Measurements from ENCODE around the gene MIPEP. TPM values are rescaled to one million over a fixed set of nuclear protein-coding genes. Genes with fewer than 3 reads are reported as not detected.

The MIPEP gene
- total RNA-seq, 2 donors from 2014 or later, result 7.8 to 14.8 TPM

DNA sequence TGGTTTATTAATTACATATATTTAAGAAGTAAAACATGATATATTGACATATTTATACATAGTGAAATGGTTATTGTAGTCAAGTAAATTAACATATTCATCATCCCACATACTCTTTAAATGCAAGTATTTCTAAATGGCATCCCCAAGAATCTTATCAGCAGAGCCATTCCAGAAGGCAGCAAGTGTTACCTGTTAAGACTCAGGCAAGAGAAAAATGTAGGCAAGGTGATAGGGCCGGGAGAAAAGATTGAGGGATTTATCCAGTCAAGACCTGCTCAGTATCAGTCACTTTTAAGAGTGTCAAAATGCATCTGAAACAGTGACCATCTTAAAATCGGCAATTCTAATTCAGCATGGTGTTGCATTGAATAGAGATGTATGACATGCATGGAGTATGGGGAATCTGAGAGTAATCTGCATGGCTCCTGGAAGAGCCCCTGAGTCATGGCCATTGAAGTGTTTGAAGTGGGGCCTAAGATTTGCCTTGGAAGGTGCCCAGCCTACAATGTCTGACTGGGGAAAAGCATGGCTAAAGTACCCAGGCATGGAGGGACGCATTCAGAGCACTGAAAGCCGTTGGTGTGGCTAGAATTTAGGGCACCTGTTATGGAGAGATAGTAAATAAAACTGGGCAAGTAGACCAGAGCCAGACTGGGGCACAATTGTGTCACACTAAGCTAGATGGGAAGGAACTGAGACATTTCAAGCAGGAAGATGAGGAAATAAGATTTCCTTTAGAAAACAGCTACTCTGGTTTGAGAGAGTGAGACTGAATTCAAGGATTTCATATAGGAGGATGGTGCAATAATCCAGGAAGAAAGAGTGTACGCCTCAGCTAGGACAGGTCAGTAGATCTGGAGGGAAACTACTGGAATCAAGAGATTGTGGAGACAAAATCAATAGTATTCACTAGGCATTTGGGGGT lies 33.1 kb upstream of the MIPEP start:
- H3K4me3 ChIP-seq, result no peak overlapping the region
- H3K27ac ChIP-seq, result no peak overlapping the region
- no peaks in the 10 kb centered on the region for H3K36me3 ChIP-seq (replicated peaks in 1 of 2; ENCODE audit: insufficient read depth in 1 of 2, low read depth in 2 of 2)
- no peaks in the 10 kb centered on the region for H3K4me1 ChIP-seq
- DNase-seq, result no peak
- no peak for TF ChIP-seq POLR2A (IDR thresholded peaks at IDR 0.05)
- TF ChIP-seq, protein P1, sequence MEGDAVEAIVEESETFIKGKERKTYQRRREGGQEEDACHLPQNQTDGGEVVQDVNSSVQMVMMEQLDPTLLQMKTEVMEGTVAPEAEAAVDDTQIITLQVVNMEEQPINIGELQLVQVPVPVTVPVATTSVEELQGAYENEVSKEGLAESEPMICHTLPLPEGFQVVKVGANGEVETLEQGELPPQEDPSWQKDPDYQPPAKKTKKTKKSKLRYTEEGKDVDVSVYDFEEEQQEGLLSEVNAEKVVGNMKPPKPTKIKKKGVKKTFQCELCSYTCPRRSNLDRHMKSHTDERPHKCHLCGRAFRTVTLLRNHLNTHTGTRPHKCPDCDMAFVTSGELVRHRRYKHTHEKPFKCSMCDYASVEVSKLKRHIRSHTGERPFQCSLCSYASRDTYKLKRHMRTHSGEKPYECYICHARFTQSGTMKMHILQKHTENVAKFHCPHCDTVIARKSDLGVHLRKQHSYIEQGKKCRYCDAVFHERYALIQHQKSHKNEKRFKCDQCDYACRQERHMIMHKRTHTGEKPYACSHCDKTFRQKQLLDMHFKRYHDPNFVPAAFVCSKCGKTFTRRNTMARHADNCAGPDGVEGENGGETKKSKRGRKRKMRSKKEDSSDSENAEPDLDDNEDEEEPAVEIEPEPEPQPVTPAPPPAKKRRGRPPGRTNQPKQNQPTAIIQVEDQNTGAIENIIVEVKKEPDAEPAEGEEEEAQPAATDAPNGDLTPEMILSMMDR (IDR thresholded peaks at IDR 0.05), result no peak
- 60 to 63% methylated on average over 5 of the region's 5 CpGs for WGBS, 2 donors
- intact Hi-C loops (cut with DNase I), result no loop called here
- H3K27me3 ChIP-seq, result no peaks in the 10 kb centered on the region
- no peak for ATAC-seq
- peaks cover 0 to 3% (median 0%) of the 10 kb centered on the region in 3 donors for H3K9me3 ChIP-seq

DNA sequence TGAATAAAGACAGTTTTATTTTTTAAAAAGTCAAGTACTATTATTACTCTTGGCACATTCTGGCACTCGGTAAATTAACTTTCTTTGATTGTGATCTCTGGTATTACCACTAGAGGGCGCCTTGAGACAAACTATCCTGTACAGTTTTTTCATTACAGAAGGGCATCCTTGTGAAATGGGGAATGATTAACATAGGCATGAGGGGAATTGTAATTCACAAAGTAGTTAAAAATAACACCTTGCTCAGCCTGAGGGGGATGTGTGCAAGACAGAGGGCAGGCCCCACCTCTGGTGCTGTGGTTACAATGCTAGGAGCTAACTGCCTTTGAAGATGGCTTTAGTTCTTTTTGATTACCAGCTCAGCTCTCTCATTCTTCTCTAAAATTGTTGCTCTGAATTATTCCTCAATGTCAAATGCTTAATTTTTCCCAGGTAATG lies 32.3 kb upstream of the MIPEP start:
- no peaks in the 10 kb centered on the region for H3K4me1 ChIP-seq
- H3K27ac ChIP-seq, result no peak overlapping the region
- H3K27me3 ChIP-seq, result no peaks in the 10 kb centered on the region
- DNase-seq, result peak in 1 of 4 donors; percentile 15
- peaks cover 0 to 3% (median 0%) of the 10 kb centered on the region in 3 donors for H3K9me3 ChIP-seq
- no peaks in the 10 kb centered on the region for H3K36me3 ChIP-seq (replicated peaks in 1 of 2; ENCODE audit: insufficient read depth in 1 of 2, low read depth in 2 of 2)
- TF ChIP-seq, protein P1 (IDR thresholded peaks at IDR 0.05), result peak in 6 of 7 experiments; percentile 45 to 77 (median 62)
- no peak for TF ChIP-seq POLR2A (IDR thresholded peaks at IDR 0.05)
- H3K4me3 ChIP-seq, result no peak overlapping the region
- ATAC-seq, result peak; percentile 38
- 8 to 10% methylated on average over 2 of the region's 2 CpGs for WGBS, 2 donors
- intact Hi-C loops (cut with DNase I), result no loop called here

DNA sequence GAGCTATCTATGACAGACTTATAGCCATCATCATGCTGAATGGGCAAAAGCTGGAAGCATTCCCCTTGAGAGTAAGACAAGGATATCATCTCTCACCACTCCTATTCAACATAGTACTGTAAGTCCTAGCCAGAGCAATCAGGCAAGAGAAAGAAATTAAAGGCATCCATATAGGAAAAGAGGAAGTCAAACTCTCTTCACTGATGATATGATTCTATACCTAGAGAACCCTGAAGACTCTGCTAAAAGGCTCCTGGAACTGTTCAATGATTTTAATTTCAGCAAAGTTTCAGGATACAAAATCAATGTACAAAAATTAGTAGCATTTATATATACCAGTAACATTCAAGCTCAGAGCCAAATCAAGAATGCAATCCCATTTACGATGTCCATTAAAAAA lies 29.8 kb upstream of the MIPEP start:
- intact Hi-C loops (cut with DNase I), result no loop called here
- WGBS, 2 donors, result 83 to 86% methylated on average over 1 of the region's 1 CpG
- no peak for DNase-seq
- Histone ChIP-seq H3K4me1 (no peaks in the 10 kb centered on the region), H3K27me3 (no peaks in the 10 kb centered on the region), H3K4me3 (no peak overlapping the region), H3K9me3 (peaks cover 0 to 3% (median 0%) of the 10 kb centered on the region in 3 donors), H3K27ac (no peak overlapping the region), H3K36me3 (replicated peaks in 1 of 2; ENCODE audit: insufficient read depth in 1 of 2, low read depth in 2 of 2) (no peaks in the 10 kb centered on the region)
- no peak for TF ChIP-seq POLR2A (IDR thresholded peaks at IDR 0.05)
- TF ChIP-seq, protein P1 (IDR thresholded peaks at IDR 0.05), result no peak
- ATAC-seq, result no peak

DNA sequence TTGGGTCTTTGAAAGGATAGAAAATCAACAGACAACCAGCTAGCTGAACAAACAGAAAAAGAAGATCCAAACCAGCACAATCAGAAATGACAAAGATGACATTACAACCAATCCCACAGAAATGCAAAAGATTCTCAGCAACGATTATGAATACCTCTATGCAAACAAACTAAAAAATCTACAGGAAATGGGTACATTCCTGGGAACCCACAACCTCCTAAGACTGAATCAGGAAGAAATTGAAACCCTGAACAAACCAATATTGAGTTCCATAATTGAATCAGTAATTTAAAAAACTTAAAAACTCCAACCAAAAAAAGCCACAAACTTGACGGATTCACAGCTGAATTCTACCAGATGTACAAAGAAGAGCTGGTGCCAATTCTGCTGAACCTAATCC lies 29.0 kb upstream of the MIPEP start:
- DNase-seq (no peak), ATAC-seq (no peak)
- no peak overlapping the region for H3K4me3 ChIP-seq
- H3K27ac ChIP-seq, result no peak overlapping the region
- no peaks in the 10 kb centered on the region for H3K36me3 ChIP-seq (replicated peaks in 1 of 2; ENCODE audit: insufficient read depth in 1 of 2, low read depth in 2 of 2)
- H3K27me3 ChIP-seq, result no peaks in the 10 kb centered on the region
- WGBS, 2 donors, result 62 to 68% methylated on average over 2 of the region's 2 CpGs
- TF ChIP-seq, protein P1 (IDR thresholded peaks at IDR 0.05), result no peak
- no peak for TF ChIP-seq POLR2A (IDR thresholded peaks at IDR 0.05)
- H3K9me3 ChIP-seq, result peaks cover 0 to 3% (median 0%) of the 10 kb centered on the region in 3 donors
- intact Hi-C loops (cut with DNase I), result no loop called here
- H3K4me1 ChIP-seq, result no peaks in the 10 kb centered on the region

Data from body of pancreas (tissue), 4 donors.